ENCODE results near the gene CHST13. TPM values are rescaled to one million over a fixed set of nuclear protein-coding genes. Genes with fewer than 3 reads are reported as not detected.

Gene CHST13
- total RNA-seq, 1 experiment from 2014 or later, result 0.52 TPM

DNA sequence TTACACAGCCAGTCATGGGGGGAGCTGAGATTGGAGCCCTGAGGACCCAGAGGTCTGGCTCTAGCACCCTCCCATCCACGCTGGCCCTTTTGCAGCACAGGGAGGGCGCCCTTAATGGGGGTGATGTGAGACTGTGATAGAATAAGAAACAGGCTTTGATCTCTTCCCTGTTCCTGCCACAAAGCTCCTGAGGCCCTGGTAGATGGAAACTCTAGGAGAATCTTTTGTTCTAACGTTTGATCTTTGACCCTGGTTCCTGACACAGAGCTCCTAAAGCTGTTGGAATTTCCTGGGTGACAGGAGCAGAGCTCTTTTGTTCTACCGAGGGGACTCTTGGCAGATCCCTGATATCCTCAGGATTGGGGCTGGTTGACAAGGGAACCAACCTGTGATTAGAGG, 5.2 kb upstream of the CHST13 start:
- Histone ChIP-seq H3K4me1 (replicated peaks; ENCODE audit: insufficient read depth) (no peaks in the 10 kb centered on the region), H3K79me2 (ENCODE audit: low read depth) (no peaks in the 10 kb centered on the region), H3K27me3 (ENCODE audit: insufficient read depth, low read depth) (peaks cover 17% of the 10 kb centered on the region; the same call in 1 of the 2 replicates), H3F3A (ENCODE audit: insufficient read depth, low read depth) (no peaks in the 10 kb centered on the region), H3K36me3 (ENCODE audit: low read depth) (no peaks in the 10 kb centered on the region), H2AFZ (no peak overlapping the region), H3K4me3 (no peak overlapping the region), H3K4me2 (no peak overlapping the region), H3K27ac (no peak overlapping the region), H4K20me1 (ENCODE audit: insufficient read depth) (no peaks in the 10 kb centered on the region; the same call in 1 of the 2 replicates), H3K9me3 (ENCODE audit: insufficient read depth, low read depth) (no peaks in the 10 kb centered on the region), H3K9me2 (ENCODE audit: insufficient read depth) (no peaks in the 10 kb centered on the region)
- POLR2A ChIA-PET (ENCODE audit: unreplicated experiment), result interaction anchor here (0.5 kb wide), 1 partner anchor 104 kb away, joined by 3 read pairs; no protein-coding TSS in a partner anchor
- DNase-seq, result no peak
- TF ChIP-seq, protein P1, sequence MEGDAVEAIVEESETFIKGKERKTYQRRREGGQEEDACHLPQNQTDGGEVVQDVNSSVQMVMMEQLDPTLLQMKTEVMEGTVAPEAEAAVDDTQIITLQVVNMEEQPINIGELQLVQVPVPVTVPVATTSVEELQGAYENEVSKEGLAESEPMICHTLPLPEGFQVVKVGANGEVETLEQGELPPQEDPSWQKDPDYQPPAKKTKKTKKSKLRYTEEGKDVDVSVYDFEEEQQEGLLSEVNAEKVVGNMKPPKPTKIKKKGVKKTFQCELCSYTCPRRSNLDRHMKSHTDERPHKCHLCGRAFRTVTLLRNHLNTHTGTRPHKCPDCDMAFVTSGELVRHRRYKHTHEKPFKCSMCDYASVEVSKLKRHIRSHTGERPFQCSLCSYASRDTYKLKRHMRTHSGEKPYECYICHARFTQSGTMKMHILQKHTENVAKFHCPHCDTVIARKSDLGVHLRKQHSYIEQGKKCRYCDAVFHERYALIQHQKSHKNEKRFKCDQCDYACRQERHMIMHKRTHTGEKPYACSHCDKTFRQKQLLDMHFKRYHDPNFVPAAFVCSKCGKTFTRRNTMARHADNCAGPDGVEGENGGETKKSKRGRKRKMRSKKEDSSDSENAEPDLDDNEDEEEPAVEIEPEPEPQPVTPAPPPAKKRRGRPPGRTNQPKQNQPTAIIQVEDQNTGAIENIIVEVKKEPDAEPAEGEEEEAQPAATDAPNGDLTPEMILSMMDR (conservative IDR thresholded peaks at IDR 0.05), result no peak
- no peak for TF ChIP-seq EZH2 (IDR thresholded peaks at IDR 0.05; ENCODE audit: low read depth)
- intact Hi-C loops (cut with micrococcal nuclease; ENCODE audit: unreplicated experiment), result no loop called here
- CTCF ChIA-PET, result no interaction called here
- no TSS peak for BruUV-seq (replicated peaks)

DNA sequence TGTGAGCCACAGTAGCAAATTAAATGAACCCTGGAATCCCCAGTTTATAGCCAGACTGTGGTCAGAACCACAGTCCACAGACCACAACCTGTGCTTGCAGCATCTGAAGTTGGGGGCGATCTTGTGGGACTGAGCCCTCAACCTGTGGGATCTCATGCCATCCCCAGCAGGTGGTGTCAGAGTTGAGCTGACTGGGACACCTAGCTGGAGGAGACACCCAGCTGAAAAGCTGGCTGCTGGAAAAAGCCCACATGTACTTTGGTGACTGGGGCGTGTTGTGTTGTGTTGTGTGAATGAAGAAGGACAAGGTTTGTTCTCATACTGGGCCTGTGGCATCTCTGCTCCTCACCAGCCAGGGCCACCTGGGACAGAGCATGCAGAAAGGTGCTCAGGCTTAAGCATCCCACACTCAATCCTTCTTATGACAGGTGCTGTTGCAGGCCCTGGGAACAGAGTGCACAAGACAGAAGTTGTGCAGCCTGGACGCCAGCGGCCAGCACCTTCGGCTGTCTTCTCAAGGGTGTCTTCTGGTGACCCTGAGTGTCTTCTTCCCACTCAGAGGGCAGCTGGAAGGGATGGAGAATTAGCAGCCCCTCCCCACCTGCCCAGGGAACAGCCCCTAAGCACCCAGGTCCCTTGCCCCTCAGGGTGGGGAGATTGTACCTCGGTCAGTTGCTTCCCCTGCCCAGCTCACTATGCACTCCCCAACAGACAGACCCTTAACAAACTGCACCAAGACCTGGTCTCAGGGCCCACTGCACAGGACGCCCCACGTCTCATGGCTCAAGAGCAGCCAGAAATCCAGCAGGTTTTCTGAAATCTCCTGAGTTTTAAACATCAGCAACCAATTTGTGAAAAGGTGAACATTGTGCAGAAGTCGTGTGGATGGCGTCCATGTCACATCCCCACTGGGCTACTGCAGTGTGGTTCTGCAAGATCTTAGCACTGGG, 4.2 kb upstream of the CHST13 start:
- H2AFZ ChIP-seq, result no peak overlapping the region
- H3K9me3 ChIP-seq (ENCODE audit: insufficient read depth, low read depth), result no peaks in the 10 kb centered on the region
- H3K27me3 ChIP-seq (ENCODE audit: insufficient read depth, low read depth), result peaks cover 24% of the 10 kb centered on the region; the same call in 1 of the 2 replicates
- CTCF ChIA-PET, result no interaction called here
- POLR2A ChIA-PET (ENCODE audit: unreplicated experiment), result interaction anchor here (0.6 kb wide), 1 partner anchor 105 kb away, joined by 9 read pairs; no protein-coding TSS in a partner anchor
- H3F3A ChIP-seq (ENCODE audit: insufficient read depth, low read depth), result no peaks in the 10 kb centered on the region
- TF ChIP-seq, protein P1 (conservative IDR thresholded peaks at IDR 0.05), result no peak; the same call in 1 of the 2 replicates
- TF ChIP-seq EZH2 (IDR thresholded peaks at IDR 0.05; ENCODE audit: low read depth), result no peak
- H4K20me1 ChIP-seq (ENCODE audit: insufficient read depth), result no peaks in the 10 kb centered on the region; the same call in 1 of the 2 replicates
- no peak for DNase-seq
- no peak overlapping the region for H3K27ac ChIP-seq
- H3K36me3 ChIP-seq (ENCODE audit: low read depth), result no peaks in the 10 kb centered on the region
- H3K4me2 ChIP-seq, result no peak overlapping the region
- H3K4me1 ChIP-seq (replicated peaks; ENCODE audit: insufficient read depth), result no peaks in the 10 kb centered on the region
- intact Hi-C loops (cut with micrococcal nuclease; ENCODE audit: unreplicated experiment), result loop anchor here (5.0 kb wide), 5 partner anchors 42 to 953 kb away; partner anchors contain the start of gene ZXDC
- H3K79me2 ChIP-seq (ENCODE audit: low read depth), result no peaks in the 10 kb centered on the region
- BruUV-seq (replicated peaks), result no TSS peak
- H3K9me2 ChIP-seq (ENCODE audit: insufficient read depth), result no peaks in the 10 kb centered on the region
- no peak overlapping the region for H3K4me3 ChIP-seq

DNA sequence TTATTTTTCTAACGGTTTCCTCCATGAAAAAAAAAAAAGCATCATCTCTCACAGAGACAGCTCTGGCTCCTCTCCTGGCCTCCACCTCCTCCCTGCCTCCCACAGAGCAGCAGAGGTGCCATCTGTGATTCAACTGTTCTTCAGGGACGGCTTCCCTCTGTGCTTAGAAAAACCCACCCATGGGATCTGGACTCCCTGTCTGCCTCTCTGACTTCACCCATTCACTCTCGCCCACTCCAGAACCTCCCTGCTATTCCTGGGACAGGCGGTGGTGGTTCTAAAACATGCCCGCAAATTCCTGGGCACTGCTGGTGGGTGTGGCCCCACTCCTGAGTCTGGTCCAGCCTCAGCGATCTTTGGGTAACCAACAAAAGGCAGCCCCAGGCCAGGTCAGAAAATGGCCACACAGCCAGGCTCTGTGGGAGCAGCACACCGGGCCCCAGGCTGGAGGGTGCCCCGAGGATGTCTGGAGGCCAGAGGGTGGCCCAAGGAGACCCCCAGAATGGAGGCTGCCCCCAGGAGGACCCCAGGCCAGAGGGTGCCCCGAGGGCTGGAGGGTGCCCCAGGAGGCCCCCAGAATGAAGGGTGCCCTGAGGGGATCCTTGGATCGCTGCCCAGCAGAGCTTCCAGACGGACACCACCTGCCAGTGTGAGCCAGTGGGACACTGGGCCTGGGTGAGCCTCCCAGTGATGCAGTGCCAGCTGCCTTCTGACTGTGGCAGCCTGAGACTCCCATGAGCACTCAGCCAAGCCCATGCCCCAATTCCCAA, 2.6 kb upstream of the CHST13 start:
- Histone ChIP-seq H2AFZ (no peak overlapping the region), H3F3A (ENCODE audit: insufficient read depth, low read depth) (no peaks in the 10 kb centered on the region), H3K27me3 (ENCODE audit: insufficient read depth, low read depth) (peaks cover 28% of the 10 kb centered on the region; the same call in 1 of the 2 replicates), H3K9me2 (ENCODE audit: insufficient read depth) (no peaks in the 10 kb centered on the region), H4K20me1 (ENCODE audit: insufficient read depth) (no peaks in the 10 kb centered on the region; the same call in 1 of the 2 replicates), H3K79me2 (ENCODE audit: low read depth) (no peaks in the 10 kb centered on the region), H3K9me3 (ENCODE audit: insufficient read depth, low read depth) (no peaks in the 10 kb centered on the region), H3K4me1 (replicated peaks; ENCODE audit: insufficient read depth) (no peaks in the 10 kb centered on the region), H3K36me3 (ENCODE audit: low read depth) (no peaks in the 10 kb centered on the region), H3K4me3 (no peak overlapping the region), H3K27ac (no peak overlapping the region), H3K4me2 (no peak overlapping the region)
- intact Hi-C loops (cut with micrococcal nuclease; ENCODE audit: unreplicated experiment), result loop anchor here (5.0 kb wide), 5 partner anchors 44 to 951 kb away; partner anchors contain the start of gene ZXDC
- POLR2A ChIA-PET (ENCODE audit: unreplicated experiment), result no interaction called here
- no peak for DNase-seq
- CTCF ChIA-PET, result interaction anchor here (0.7 kb wide), 1 partner anchor 809 kb away, joined by 5 read pairs; no protein-coding TSS in a partner anchor
- no TSS peak for BruUV-seq (replicated peaks)
- TF ChIP-seq EZH2 (IDR thresholded peaks at IDR 0.05; ENCODE audit: low read depth), result no peak

All from PC-9 (cell line).